Central memory CD8-positive, alpha-beta T cell (primary cell): ENCODE results near the gene NISCH.
"Not testable (repeated sequence)": the region's sequence is repeated elsewhere in the genome, so short reads cannot be mapped to it uniquely, and the experiment has no call there.

Experiments used
- ATAC-seq: fragments of 150-1000 bp; cut with Tn5 transposase; replicated peaks from 2 replicates; pipeline ENCODE4 v1.10.0; 2022; ENCODE audit warnings: mild to moderate bottlenecking, moderate FRiP score, moderate number of reproducible peaks; ENCODE audit not compliant: poor library complexity, severe bottlenecking; ENCODE audit errors: extremely low read depth
- DNase-seq, 2 donors: peaks; one replicate each; pipeline ENCODE4 v3.0.0; 2021; ENCODE audit warnings: low spot score in 2 of 2
- H3K27ac Mint-ChIP-seq: one replicate; pipeline ENCODE4 v1.8.0; 2022; ENCODE audit warnings: low read depth, mild to moderate bottlenecking, moderate library complexity, mixed read lengths
- H3K27me3 Mint-ChIP-seq: one replicate; pipeline ENCODE4 v1.8.0; 2022; ENCODE audit warnings: mixed read lengths
- H3K36me3 Mint-ChIP-seq: one replicate; pipeline ENCODE4 v1.8.0; 2022; ENCODE audit warnings: mild to moderate bottlenecking, moderate library complexity, mixed read lengths; ENCODE audit not compliant: insufficient read depth
- H3K4me1 Mint-ChIP-seq: one replicate; pipeline ENCODE4 v1.8.0; 2022; ENCODE audit warnings: mixed read lengths
- H3K4me3 Mint-ChIP-seq: one replicate; pipeline ENCODE4 v1.8.0; 2022; ENCODE audit warnings: mild to moderate bottlenecking, moderate library complexity, mixed read lengths
- H3K9me3 Mint-ChIP-seq: one replicate; pipeline ENCODE4 v1.8.0; 2022; ENCODE audit warnings: mixed read lengths

Gene NISCH

GRCh38 chr3:52522651-52523251, 67.3 kb downstream of the NISCH start:
- no peaks in the 10 kb centered on the region for H3K27me3 Mint-ChIP-seq
- no peak overlapping the region for H3K27ac Mint-ChIP-seq
- DNase-seq (no peak), ATAC-seq (no peak)
- H3K4me3 Mint-ChIP-seq: no peak overlapping the region
- H3K36me3 Mint-ChIP-seq: peaks cover 2% of the 10 kb centered on the region
- no peaks in the 10 kb centered on the region for H3K9me3 Mint-ChIP-seq
- no peaks in the 10 kb centered on the region for H3K4me1 Mint-ChIP-seq

- Mint-ChIP-seq H3K36me3 (peaks cover 2% of the 10 kb centered on the region), H3K4me3 (no peak overlapping the region), H3K27ac (no peak overlapping the region), H3K4me1 (no peaks in the 10 kb centered on the region), H3K27me3 (no peaks in the 10 kb centered on the region), H3K9me3 (no peaks in the 10 kb centered on the region)
- ATAC-seq: no peak
- DNase-seq: no peak
Observed at GRCh38 chr3:52523386-52524257, 68.2 kb downstream of the NISCH start.

- ATAC-seq: no peak
- Mint-ChIP-seq H3K27me3 (no peaks in the 10 kb centered on the region), H3K4me1 (no peaks in the 10 kb centered on the region), H3K27ac (no peak overlapping the region), H3K36me3 (peaks cover 2% of the 10 kb centered on the region), H3K9me3 (no peaks in the 10 kb centered on the region), H3K4me3 (no peak overlapping the region)
- DNase-seq: no peak
Observed at GRCh38 chr3:52524258-52524751, 68.9 kb downstream of the NISCH start.

GRCh38 chr3:52524752-52525679, 69.6 kb downstream of the NISCH start:
- H3K27me3 Mint-ChIP-seq: no peaks in the 10 kb centered on the region
- no peak overlapping the region for H3K4me3 Mint-ChIP-seq
- H3K36me3 Mint-ChIP-seq: peaks cover 2% of the 10 kb centered on the region
- no peak overlapping the region for H3K27ac Mint-ChIP-seq
- no peaks in the 10 kb centered on the region for H3K4me1 Mint-ChIP-seq
- DNase-seq: no peak
- H3K9me3 Mint-ChIP-seq: no peaks in the 10 kb centered on the region
- no peak for ATAC-seq

GRCh38 chr3:52525680-52526561, 70.5 kb downstream of the NISCH start:
- ATAC-seq (no peak), DNase-seq (no peak)
- Mint-ChIP-seq H3K9me3 (no peaks in the 10 kb centered on the region), H3K4me1 (no peaks in the 10 kb centered on the region), H3K27me3 (no peaks in the 10 kb centered on the region), H3K36me3 (peaks cover 2% of the 10 kb centered on the region), H3K27ac (no peak overlapping the region), H3K4me3 (no peak overlapping the region)

GRCh38 chr3:52526671-52527038, 71.3 kb downstream of the NISCH start:
- H3K4me1 Mint-ChIP-seq, H3K27me3 Mint-ChIP-seq, H3K9me3 Mint-ChIP-seq, ATAC-seq, DNase-seq, H3K27ac Mint-ChIP-seq, H3K36me3 Mint-ChIP-seq, H3K4me3 Mint-ChIP-seq: not testable (repeated sequence)

- peaks cover 2% of the 10 kb centered on the region for H3K36me3 Mint-ChIP-seq
- H3K27ac Mint-ChIP-seq: no peak overlapping the region
- no peaks in the 10 kb centered on the region for H3K27me3 Mint-ChIP-seq
- no peak for DNase-seq
- ATAC-seq: no peak
- H3K4me1 Mint-ChIP-seq: peaks cover 1% of the 10 kb centered on the region
- H3K4me3 Mint-ChIP-seq: no peak overlapping the region
- H3K9me3 Mint-ChIP-seq: no peaks in the 10 kb centered on the region
Observed at GRCh38 chr3:52527039-52527731, 71.8 kb downstream of the NISCH start.

GRCh38 chr3:52527732-52528585, 72.6 kb downstream of the NISCH start:
- DNase-seq (no peak), ATAC-seq (no peak)
- Mint-ChIP-seq H3K4me3 (no peak overlapping the region), H3K36me3 (peaks cover 4% of the 10 kb centered on the region), H3K4me1 (peaks cover 7% of the 10 kb centered on the region), H3K9me3 (no peaks in the 10 kb centered on the region), H3K27ac (no peak overlapping the region), H3K27me3 (no peaks in the 10 kb centered on the region)

- ATAC-seq (no peak), DNase-seq (no peak)
- H3K27ac Mint-ChIP-seq: no peak overlapping the region
- peaks cover 4% of the 10 kb centered on the region for H3K36me3 Mint-ChIP-seq
- H3K27me3 Mint-ChIP-seq: no peaks in the 10 kb centered on the region
- H3K9me3 Mint-ChIP-seq: no peaks in the 10 kb centered on the region
- no peak overlapping the region for H3K4me3 Mint-ChIP-seq
- H3K4me1 Mint-ChIP-seq: peaks cover 7% of the 10 kb centered on the region
Observed at GRCh38 chr3:52528586-52529375, 73.4 kb downstream of the NISCH start.
